PC-3 (cell line): ENCODE measurements around the gene GOLGB1. TPM values are rescaled to one million over a fixed set of nuclear protein-coding genes. Genes with fewer than 3 reads are reported as not detected.
"Not testable (repeated sequence)": the region's sequence is repeated elsewhere in the genome, so short reads cannot be mapped to it uniquely, and the experiment has no call there.

ENCODE experiments used
- ATAC-seq: fragments of 200-7000 bp; cut with Tn5 transposase; 2 replicates; pipeline ENCODE4 v1.9.1; 2020; ENCODE audit warnings: mild to moderate bottlenecking, moderate library complexity
- BruUV-seq: library from RNA; stranded (reverse); fragments of 400-500 nt; replicated peaks from 2 replicates; lab custom pipeline; 2021; lab: Mats Ljungman, UMichigan
- CTCF ChIA-PET: fragments of 300-600 bp; sonication (Branson Sonifier 250); formaldehyde crosslinking; loops from one replicate; lab custom pipeline; 2022; ENCODE audit warnings: antibody characterized with exemption; lab: Charles Lee
- POLR2A ChIA-PET: fragments of 300-600 bp; sonication (Branson Sonifier 250); formaldehyde crosslinking; loops from one replicate; lab custom pipeline; 2022; ENCODE audit warnings: antibody characterized with exemption; ENCODE audit not compliant: unreplicated experiment; lab: Charles Lee
- DNase-seq: peaks from one replicate; pipeline ENCODE4 v3.0.0-alpha.2; 2015
- H2AFZ ChIP-seq: fragments of 300-600 bp; sonication (generic); 2 replicates; pipeline ENCODE4 v1.6.0; 2016; ENCODE audit warnings: antibody characterized with exemption, low read length
- H3F3A ChIP-seq: fragments of 300-600 bp; sonication (generic); one replicate; pipeline ENCODE4 v1.6.0; 2017; ENCODE audit warnings: antibody characterized with exemption, low read length, control low read depth, mild to moderate bottlenecking; ENCODE audit not compliant: unreplicated experiment
- H3K27ac ChIP-seq: fragments of 300-600 bp; sonication (generic); 2 replicates; pipeline ENCODE4 v1.5.1; 2016; ENCODE audit warnings: mild to moderate bottlenecking, low read length
- H3K27me3 ChIP-seq: fragments of 300-600 bp; sonication (generic); 2 replicates; pipeline ENCODE4 v1.6.1; 2016; ENCODE audit warnings: low read length, mixed read lengths
- H3K36me3 ChIP-seq: fragments of 300-600 bp; sonication (generic); 2 replicates; pipeline ENCODE4 v1.6.1; 2016; ENCODE audit warnings: low read depth, mixed run types, low read length, mixed read lengths
- H3K4me1 ChIP-seq: fragments of 300-600 bp; sonication (generic); 2 replicates; pipeline ENCODE4 v1.5.1; 2016; ENCODE audit warnings: low read length; ENCODE audit not compliant: insufficient read depth
- H3K4me2 ChIP-seq: fragments of 300-600 bp; sonication (generic); 2 replicates; pipeline ENCODE4 v1.6.0; 2016; ENCODE audit warnings: low read length
- H3K4me3 ChIP-seq: fragments of 300-600 bp; sonication (generic); 2 replicates; pipeline ENCODE4 v1.5.1; 2016; ENCODE audit warnings: mild to moderate bottlenecking, low read length, mixed read lengths
- H3K79me2 ChIP-seq: fragments of 300-600 bp; sonication (generic); 2 replicates; pipeline ENCODE4 v1.6.1; 2017; ENCODE audit warnings: low read length, mixed read lengths
- H3K9ac ChIP-seq: fragments of 300-600 bp; sonication (generic); 2 replicates; pipeline ENCODE4 v1.6.0; 2016; ENCODE audit warnings: mild to moderate bottlenecking, low read length
- H3K9me2 ChIP-seq: fragments of 300-600 bp; sonication (generic); replicated peaks from 2 replicates; pipeline ENCODE4 v1.6.1; 2016; ENCODE audit warnings: mixed run types, low read length, mixed read lengths
- H3K9me3 ChIP-seq: fragments of 300-600 bp; sonication (generic); 2 replicates; pipeline ENCODE4 v1.6.1; 2016; ENCODE audit warnings: low read length, mixed read lengths
- H4K20me1 ChIP-seq: fragments of 300-600 bp; sonication (generic); 2 replicates; pipeline ENCODE4 v1.6.1; 2016; ENCODE audit warnings: low read length, mixed read lengths
- CTCF ChIP-seq: fragments of 300-600 bp; sonication (generic); conservative IDR thresholded peaks from 2 replicates; pipeline ENCODE4 v1.5.1; 2017; ENCODE audit warnings: antibody characterized with exemption, low read depth, mild to moderate bottlenecking, low read length
- EZH2 ChIP-seq: fragments of 300-600 bp; sonication (generic); IDR thresholded peaks from one replicate; pipeline ENCODE4 v1.6.1; 2017; ENCODE audit warnings: antibody characterized with exemption, mild to moderate bottlenecking, low read length; ENCODE audit not compliant: unreplicated experiment
- EZH2phosphoT487 ChIP-seq: fragments of 300-600 bp; sonication (generic); IDR thresholded peaks from 2 replicates; pipeline ENCODE4 v1.6.1; 2018; ENCODE audit warnings: mild to moderate bottlenecking, antibody characterized with exemption, low read length, borderline replicate concordance
- intact Hi-C: fragments of 100-400 bp; cut with micrococcal nuclease; formaldehyde crosslinking; loops from 2 replicates; pipeline ENCODE4 v1.9.0; 2023
- total RNA-seq: library from RNA; depleted of rRNA; stranded (reverse); fragments of >200 nt; gene quantifications from 2 replicates; pipeline ENCODE4 v1.2.3, GENCODE V29; 2014

GOLGB1 gene
- total RNA-seq, 1 experiment from 2014 or later = 31.6 TPM

GRCh38 chr3:121692010-121692699 is 57.4 kb downstream of the GOLGB1 start:
- ATAC-seq = no peak
- intact Hi-C loops = no loop called here
- ChIA-PET POLR2A (no interaction called here), CTCF (no interaction called here)
- Histone ChIP-seq H3K4me2 (no peak overlapping the region), H3K4me1 (no peaks in the 10 kb centered on the region), H3F3A (no peaks in the 10 kb centered on the region), H3K9ac (no peak overlapping the region), H2AFZ (no peak overlapping the region), H3K36me3 (peaks cover 33% of the 10 kb centered on the region), H4K20me1 (no peaks in the 10 kb centered on the region), H3K9me3 (no peaks in the 10 kb centered on the region), H3K4me3 (no peak overlapping the region), H3K27me3 (no peaks in the 10 kb centered on the region), H3K27ac (no peak overlapping the region), H3K9me2 (no peaks in the 10 kb centered on the region), H3K79me2 (no peaks in the 10 kb centered on the region)
- BruUV-seq = no TSS peak
- TF ChIP-seq CTCF = no peak
- TF ChIP-seq EZH2 = no peak
- TF ChIP-seq EZH2phosphoT487 = no peak
- no peak for DNase-seq

GRCh38 chr3:121690777-121691405 is 58.6 kb downstream of the GOLGB1 start:
- Histone ChIP-seq H3K79me2 (no peaks in the 10 kb centered on the region), H3K9ac (no peak overlapping the region), H3K4me1 (no peaks in the 10 kb centered on the region), H3K27me3 (no peaks in the 10 kb centered on the region), H3K4me2 (no peak overlapping the region), H3K9me2 (no peaks in the 10 kb centered on the region), H3K9me3 (no peaks in the 10 kb centered on the region), H4K20me1 (no peaks in the 10 kb centered on the region), H3F3A (no peaks in the 10 kb centered on the region), H3K4me3 (no peak overlapping the region), H3K36me3 (peaks cover 28% of the 10 kb centered on the region), H2AFZ (no peak overlapping the region), H3K27ac (no peak overlapping the region)
- no peak for DNase-seq
- BruUV-seq = no TSS peak
- POLR2A ChIA-PET = no interaction called here
- intact Hi-C loops = no loop called here
- TF ChIP-seq EZH2phosphoT487 = no peak
- no peak for TF ChIP-seq CTCF
- TF ChIP-seq EZH2 = no peak
- no peak for ATAC-seq
- CTCF ChIA-PET = no interaction called here

GRCh38 chr3:121688747-121689146 is 60.8 kb downstream of the GOLGB1 start:
- POLR2A ChIA-PET, H3K9me3 ChIP-seq: not testable (repeated sequence)

More at GRCh38 chr3:121688747-121689146, 60.8 kb downstream of the GOLGB1 start:
- H3K4me1 ChIP-seq, H3K4me2 ChIP-seq, H3K27ac ChIP-seq, H3F3A ChIP-seq, ATAC-seq, H3K79me2 ChIP-seq, H3K9ac ChIP-seq, intact Hi-C loops, H4K20me1 ChIP-seq, H2AFZ ChIP-seq, DNase-seq, H3K4me3 ChIP-seq, BruUV-seq, H3K27me3 ChIP-seq, H3K9me2 ChIP-seq, CTCF ChIA-PET: not testable (repeated sequence)
- H3K36me3 ChIP-seq = peaks cover 38% of the 10 kb centered on the region
